GM12878 (cell line): ENCODE data around the gene HEBP2. TPM values are rescaled to one million over a fixed set of nuclear protein-coding genes. Genes with fewer than 3 reads are reported as not detected.

ENCODE experiments used
- ATAC-seq: fragments of 200-7000 bp; cut with Tn5 transposase; 3 replicates; pipeline ENCODE4 v1.9.1; 2020; ENCODE audit warnings: mild to moderate bottlenecking, moderate library complexity
- BruUV-seq: library from RNA; stranded (reverse); fragments of 400-500 nt; replicated peaks from 2 replicates; lab custom pipeline; 2021; lab: Mats Ljungman, UMichigan
- CTCF ChIA-PET: fragments of 300-600 bp; sonication (Branson Sonifier 250); formaldehyde crosslinking; extraction: SDS; loops from one replicate; lab custom pipeline; 2021; ENCODE audit warnings: inconsistent platforms; lab: Yijun Ruan, JAX
- POLR2A ChIA-PET: fragments of 350-600 bp; formaldehyde crosslinking; extraction: SDS; loops from one replicate; lab custom pipeline; 2021; ENCODE audit warnings: inconsistent platforms; lab: Charles Lee
- RAD21 ChIA-PET: fragments of 300-600 bp; sonication (Branson Sonifier 250); formaldehyde crosslinking; loops from one replicate; lab custom pipeline; 2023; ENCODE audit warnings: antibody characterized with exemption; ENCODE audit not compliant: unreplicated experiment; lab: Charles Lee
- SMC1A ChIA-PET: fragments of 300-600 bp; sonication (Branson Sonifier 250); formaldehyde crosslinking; loops from one replicate; lab custom pipeline; 2023; ENCODE audit not compliant: unreplicated experiment, uncharacterized antibody; lab: Charles Lee
- DNase-seq: peaks from one replicate; pipeline ENCODE4 v3.0.0-alpha.2; 2011; ENCODE audit warnings: low read depth, low spot score
- FAIRE-seq: peaks from 3 replicates; lab custom pipeline; 2011; peaks lifted over from hg19 to GRCh38; lab: Jason Lieb, UNC
- H2AFZ ChIP-seq: 2 replicates; pipeline ENCODE4 v1.6.0; 2011; ENCODE audit warnings: low read depth, low read length, control low read depth; ENCODE audit not compliant: control insufficient read depth
- H3K27ac ChIP-seq: 2 replicates; pipeline ENCODE4 v1.5.1; 2011; ENCODE audit warnings: control low read depth; ENCODE audit not compliant: control insufficient read depth, insufficient read depth
- H3K27me3 ChIP-seq, 2 experiments: replicated peaks in 1 of 2; 2 replicates each; pipeline versions ENCODE4 v1.6.0 to v1.6.1; 2011; ENCODE audit warnings: low read length in 1 of 2; ENCODE audit not compliant: control insufficient read depth in 2 of 2, insufficient read depth in 2 of 2
- H3K36me3 ChIP-seq, 2 experiments: 2 replicates each; pipeline ENCODE4 v1.5.1; 2011; ENCODE audit warnings: low read length in 1 of 2; ENCODE audit not compliant: control insufficient read depth in 2 of 2, insufficient read depth in 2 of 2
- H3K4me1 ChIP-seq: 2 replicates; pipeline ENCODE4 v1.6.1; 2011; ENCODE audit warnings: mild to moderate bottlenecking, low read length, moderate library complexity, mixed read lengths; ENCODE audit not compliant: control insufficient read depth, insufficient read depth
- H3K4me2 ChIP-seq: 2 replicates; pipeline ENCODE4 v1.6.0; 2011; ENCODE audit warnings: control low read depth; ENCODE audit not compliant: control insufficient read depth, insufficient read depth
- H3K4me3 ChIP-seq: fragments of 200-600 bp; sonication (generic); 2 replicates; pipeline ENCODE4 v1.5.1; 2016
- H3K79me2 ChIP-seq: 2 replicates; pipeline ENCODE4 v1.6.0; 2011; ENCODE audit warnings: low read length; ENCODE audit not compliant: control insufficient read depth, insufficient read depth
- H3K9ac ChIP-seq: 2 replicates; pipeline ENCODE4 v1.8.0; 2011; ENCODE audit warnings: low read length, control low read depth, mixed read lengths; ENCODE audit not compliant: control insufficient read depth, insufficient read depth
- H3K9me3 ChIP-seq: replicated peaks from 3 replicates; pipeline ENCODE4 v1.5.1; 2011; ENCODE audit warnings: mild to moderate bottlenecking, low read length; ENCODE audit not compliant: control insufficient read depth, insufficient read depth
- H4K20me1 ChIP-seq: 2 replicates; pipeline ENCODE4 v1.6.0; 2011; ENCODE audit not compliant: control insufficient read depth, insufficient read depth
- EED ChIP-seq: sonication (generic); IDR thresholded peaks from 2 replicates; pipeline ENCODE4 v1.6.1; 2016; ENCODE audit warnings: antibody characterized with exemption, low read depth
- NFXL1 ChIP-seq: fragments of 450-650 bp; IDR thresholded peaks from 2 replicates; pipeline ENCODE4 v1.6.1; 2017; ENCODE audit warnings: antibody characterized with exemption, mild to moderate bottlenecking, borderline replicate concordance
- NKRF ChIP-seq: fragments of 450-650 bp; conservative IDR thresholded peaks from 2 replicates; pipeline ENCODE4 v1.6.1; 2017; ENCODE audit warnings: mild to moderate bottlenecking, moderate library complexity
- RB1 ChIP-seq: fragments of 450-650 bp; formaldehyde crosslinking; IDR thresholded peaks from 2 replicates; pipeline ENCODE4 v1.6.1; 2017; ENCODE audit warnings: mild to moderate bottlenecking, borderline replicate concordance
- SREBF1 ChIP-seq: IDR thresholded peaks from 2 replicates; pipeline ENCODE4 v1.6.1; 2012; ENCODE audit warnings: mild to moderate bottlenecking, low read length
- ZBTB11 ChIP-seq: fragments of 450-650 bp; formaldehyde crosslinking; IDR thresholded peaks from 2 replicates; pipeline ENCODE4 v1.5.0; 2022; ENCODE audit warnings: mild to moderate bottlenecking, missing genetic modification characterization
- ZZZ3 ChIP-seq: IDR thresholded peaks from 2 replicates; pipeline ENCODE4 v1.6.1; 2011; ENCODE audit warnings: low read depth; ENCODE audit not compliant: control insufficient read depth, insufficient read length
- WGBS: methylation state at CpG from one replicate; pipeline ENCODE4 v1.1.6; 2016; ENCODE audit warnings: low lambda C conversion rate; ENCODE audit not compliant: insufficient replicate concordance, insufficient coverage; ENCODE audit errors: missing lambda C conversion rate; 5-methylcytosine and 5-hydroxymethylcytosine counted together
- in situ Hi-C: fragments of 300-500 bp; cut with MboI; formaldehyde crosslinking; loops from 9 replicates; pipeline ENCODE4 v1.14.3; 2018; ENCODE audit warnings: mixed read lengths
- intact Hi-C: fragments of 100-400 bp; cut with micrococcal nuclease; formaldehyde crosslinking; loops from one replicate; pipeline ENCODE4 v1.14.2; 2022; ENCODE audit not compliant: unreplicated experiment
- polyA plus RNA-seq, 11 experiments: library from polyadenylated mRNA; depleted of rRNA in 4 of 11; unstranded in 6 of 11; stranded (reverse) in 5 of 11; fragments of >200 nt; fragmentation: Nextera tagmentation in 4 of 11; fragmentation: Illumina TruSeq in 1 of 11; extraction: Ambion mirVana in 4 of 11; extraction: Trizol in 1 of 11; gene quantifications; 1 replicate in 1 of 11; 2 replicates in 10 of 11; pipeline versions ENCODE4 v1.2.1 to v1.2.3, GENCODE V29; 2011 to 2016; ENCODE audit warnings: inconsistent platforms in 2 of 11, missing spikeins in 2 of 11, low read depth in 1 of 11
- total RNA-seq, 4 experiments: library from RNA; depleted of rRNA in 3 of 4; stranded (reverse); fragments of >200 nt in 3 of 4; fragmentation: Illumina TruSeq in 1 of 4; extraction: Trizol in 1 of 4; gene quantifications; 2 replicates each; pipeline versions ENCODE4 v1.2.1 to v1.2.3, GENCODE V29; 2013 to 2021
- TF ChIP-seq, protein P1 (sequence below): IDR thresholded peaks from 2 replicates; pipeline ENCODE4 v1.6.1; 2012; ENCODE audit warnings: low read depth, low read length, improper control_type of control experiment

Gene HEBP2
- total and polyA plus RNA-seq, 10 of the 15 experiments (the other 5 are each of a cell fraction or from before 2014, with no cell fraction given): 3.8 to 41.8 (median 16.9) TPM

DNA sequence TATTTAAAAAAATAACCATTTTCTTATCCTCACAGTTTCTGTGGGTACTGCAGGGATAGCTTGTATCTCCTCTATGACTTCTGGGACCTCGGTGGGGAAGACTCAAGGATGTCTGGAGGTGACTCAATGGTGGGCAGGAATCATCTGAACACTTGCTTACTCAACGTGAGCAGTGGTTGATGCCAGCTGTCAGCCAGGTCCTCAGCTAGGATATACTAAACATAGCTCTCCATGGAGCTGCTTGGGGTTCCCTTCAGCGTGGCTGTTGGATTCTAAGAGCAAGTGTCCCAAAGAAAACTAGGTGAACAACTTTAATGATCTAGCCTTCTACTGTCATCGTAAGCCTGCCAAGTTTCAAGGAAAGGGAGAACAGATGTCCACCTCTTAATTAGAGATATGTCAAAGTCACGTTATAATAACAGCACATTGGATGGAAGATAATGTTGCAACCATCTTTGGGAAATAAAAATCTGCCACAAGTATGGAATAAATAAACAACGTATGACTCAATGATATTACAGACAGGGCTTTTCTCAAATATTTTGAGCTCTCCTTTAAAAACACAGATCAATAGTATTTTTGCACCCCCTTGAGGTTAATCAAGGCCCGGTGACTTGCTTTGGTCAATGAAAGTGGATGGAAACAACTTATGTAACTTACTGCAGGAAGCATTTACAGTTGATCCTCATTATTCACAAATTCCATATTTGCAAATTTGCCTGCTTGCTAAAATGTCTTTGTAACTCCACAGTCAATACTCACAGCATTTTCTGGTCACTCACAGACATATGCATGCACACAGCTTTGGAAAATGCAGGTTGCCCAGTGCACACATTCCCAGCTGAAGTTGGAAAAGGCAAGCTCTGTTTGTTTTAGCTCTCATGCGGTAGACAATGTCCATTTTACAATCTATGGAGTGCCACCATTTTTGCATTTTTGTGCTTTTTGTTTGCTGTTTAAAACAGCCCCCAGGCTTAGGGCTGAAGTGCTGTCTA, 6.6 kb upstream of the HEBP2 start:
- Histone ChIP-seq H2AFZ (no peak overlapping the region), H3K9me3 (no peaks in the 10 kb centered on the region), H3K27me3 (no peaks in the 10 kb centered on the region), H4K20me1 (no peaks in the 10 kb centered on the region), H3K4me2 (no peak overlapping the region), H3K27ac (no peak overlapping the region), H3K4me1 (no peaks in the 10 kb centered on the region), H3K4me3 (no peak overlapping the region), H3K9ac (no peak overlapping the region)
- POLR2A ChIA-PET: interaction anchor here (0.5 to 0.6 kb wide), 2 partner anchors 228 to 354 kb away, joined by 3 read pairs; no protein-coding TSS in a partner anchor
- ATAC-seq (no peak), FAIRE-seq (no peak), DNase-seq (no peak)
- RAD21 ChIA-PET: no interaction called here
- SMC1A ChIA-PET: interaction anchor here (1.1 kb wide), 1 partner anchor 10 kb away, joined by 3 read pairs; no protein-coding TSS in a partner anchor
- CTCF ChIA-PET: interaction anchor here (1.3 kb wide), 1 partner anchor 280 kb away, joined by 3 read pairs; no protein-coding TSS in a partner anchor
- in situ Hi-C loops (no loop called here), intact Hi-C loops (no loop called here)
- BruUV-seq: no TSS peak
- WGBS: 34% methylated on average over 8 of the region's 8 CpGs
- no peak for TF ChIP-seq ZZZ3
- no peak for TF ChIP-seq RB1
- no peak for TF ChIP-seq SREBF1
- TF ChIP-seq NKRF: no peak
- no peak for TF ChIP-seq NFXL1
- TF ChIP-seq, protein P1, sequence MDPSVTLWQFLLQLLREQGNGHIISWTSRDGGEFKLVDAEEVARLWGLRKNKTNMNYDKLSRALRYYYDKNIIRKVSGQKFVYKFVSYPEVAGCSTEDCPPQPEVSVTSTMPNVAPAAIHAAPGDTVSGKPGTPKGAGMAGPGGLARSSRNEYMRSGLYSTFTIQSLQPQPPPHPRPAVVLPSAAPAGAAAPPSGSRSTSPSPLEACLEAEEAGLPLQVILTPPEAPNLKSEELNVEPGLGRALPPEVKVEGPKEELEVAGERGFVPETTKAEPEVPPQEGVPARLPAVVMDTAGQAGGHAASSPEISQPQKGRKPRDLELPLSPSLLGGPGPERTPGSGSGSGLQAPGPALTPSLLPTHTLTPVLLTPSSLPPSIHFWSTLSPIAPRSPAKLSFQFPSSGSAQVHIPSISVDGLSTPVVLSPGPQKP: no peak
- TF ChIP-seq ZBTB11 (CRISPR knock-in tag): no peak
- no peak for TF ChIP-seq EED
- TF ChIP-seq, all 136 proteins: peak for 0
- Histone ChIP-seq H3K79me2 (no peaks in the 10 kb centered on the region), H3K36me3 (no peaks in the 10 kb centered on the region)
